DMS153 treated with DMSO at 0.1 percent for 48 hours (cell line): ENCODE results near the gene NFIX.

Source experiments
- DNase-seq: peaks from one replicate; lab custom pipeline; 2025; ENCODE audit not compliant: unreplicated experiment; lab: John Stamatoyannopoulos, UW

Gene NFIX

DNA sequence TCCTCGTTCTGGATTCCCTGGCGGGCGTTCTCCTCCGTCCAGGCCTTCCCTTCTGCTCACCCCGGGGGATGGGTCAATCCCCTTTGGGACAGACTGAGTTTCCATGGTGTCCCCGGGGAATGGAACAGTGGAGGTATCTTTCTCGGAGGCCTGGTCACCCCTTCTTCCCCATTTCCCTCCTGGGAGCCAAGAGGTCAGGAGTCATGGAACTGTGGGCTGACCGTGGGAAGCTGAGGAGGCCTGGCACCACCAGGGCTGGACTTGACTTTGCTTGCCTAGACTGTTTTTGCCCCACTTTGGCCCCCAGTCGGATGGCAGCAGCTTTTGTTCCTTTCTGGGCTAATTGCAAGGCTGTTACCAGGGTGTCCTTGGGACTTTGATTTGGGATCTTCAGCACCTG, 124.8 kb downstream of the NFIX start:
- DNase-seq = no peak

DNA sequence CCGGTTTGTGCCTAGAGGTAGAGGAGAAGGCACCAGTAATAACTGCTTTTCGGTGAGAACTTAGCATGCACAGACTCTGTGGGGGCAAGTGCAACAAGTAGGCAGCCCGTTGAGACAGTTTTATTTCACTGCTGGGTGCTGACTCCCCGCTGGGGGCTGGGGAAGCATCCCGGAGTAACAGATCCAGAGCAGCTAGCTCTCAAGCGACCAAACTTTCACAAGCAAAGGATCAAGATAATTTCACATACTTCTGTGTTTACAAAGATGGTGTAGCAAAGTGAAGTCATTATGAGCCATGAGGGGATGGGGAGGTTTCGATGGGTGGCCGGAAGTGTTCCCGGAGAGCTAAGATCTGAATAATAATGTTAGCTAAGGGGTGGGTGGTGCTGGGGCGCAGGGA, 125.5 kb downstream of the NFIX start:
- DNase-seq = no peak

DNA sequence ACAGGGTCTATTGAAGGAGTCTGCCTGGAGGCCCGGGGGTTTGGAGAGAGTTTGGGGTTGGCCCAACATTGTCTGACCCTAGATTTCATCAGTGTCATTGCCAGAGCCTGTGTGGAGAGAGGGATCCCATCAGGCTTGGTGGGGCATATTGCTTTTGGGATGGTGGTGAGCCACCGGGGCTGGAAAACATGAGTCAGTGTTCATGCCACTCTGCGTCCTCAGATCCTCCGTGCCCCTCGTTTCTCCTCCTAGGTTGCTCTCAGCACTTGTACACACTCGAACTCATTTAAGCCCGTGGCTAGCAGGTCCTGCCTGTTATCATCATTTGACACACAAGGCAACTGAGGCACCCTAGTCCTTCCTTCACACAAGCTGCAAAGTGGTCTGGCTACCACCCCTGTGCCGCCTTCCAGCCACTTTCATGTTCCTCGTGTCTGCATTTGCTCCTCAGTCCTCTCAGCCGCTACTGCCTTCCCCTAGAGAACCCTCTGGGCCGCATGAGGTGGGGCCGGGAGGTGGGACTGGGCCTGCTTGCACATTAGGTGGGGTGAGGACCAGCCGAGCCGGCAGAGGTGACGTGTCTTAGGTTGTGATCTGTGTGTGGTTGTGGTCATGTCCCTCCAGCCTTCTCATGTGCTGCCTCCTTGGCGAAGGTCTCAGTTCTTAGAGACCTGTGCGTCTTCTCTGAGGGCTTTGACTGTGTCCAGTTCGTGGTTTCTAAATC, 126.4 kb downstream of the NFIX start:
- no peak for DNase-seq

- no peak for DNase-seq
Observed at GRCh38 chr19:13122275-13122878, 127.1 kb downstream of the NFIX start.

DNA sequence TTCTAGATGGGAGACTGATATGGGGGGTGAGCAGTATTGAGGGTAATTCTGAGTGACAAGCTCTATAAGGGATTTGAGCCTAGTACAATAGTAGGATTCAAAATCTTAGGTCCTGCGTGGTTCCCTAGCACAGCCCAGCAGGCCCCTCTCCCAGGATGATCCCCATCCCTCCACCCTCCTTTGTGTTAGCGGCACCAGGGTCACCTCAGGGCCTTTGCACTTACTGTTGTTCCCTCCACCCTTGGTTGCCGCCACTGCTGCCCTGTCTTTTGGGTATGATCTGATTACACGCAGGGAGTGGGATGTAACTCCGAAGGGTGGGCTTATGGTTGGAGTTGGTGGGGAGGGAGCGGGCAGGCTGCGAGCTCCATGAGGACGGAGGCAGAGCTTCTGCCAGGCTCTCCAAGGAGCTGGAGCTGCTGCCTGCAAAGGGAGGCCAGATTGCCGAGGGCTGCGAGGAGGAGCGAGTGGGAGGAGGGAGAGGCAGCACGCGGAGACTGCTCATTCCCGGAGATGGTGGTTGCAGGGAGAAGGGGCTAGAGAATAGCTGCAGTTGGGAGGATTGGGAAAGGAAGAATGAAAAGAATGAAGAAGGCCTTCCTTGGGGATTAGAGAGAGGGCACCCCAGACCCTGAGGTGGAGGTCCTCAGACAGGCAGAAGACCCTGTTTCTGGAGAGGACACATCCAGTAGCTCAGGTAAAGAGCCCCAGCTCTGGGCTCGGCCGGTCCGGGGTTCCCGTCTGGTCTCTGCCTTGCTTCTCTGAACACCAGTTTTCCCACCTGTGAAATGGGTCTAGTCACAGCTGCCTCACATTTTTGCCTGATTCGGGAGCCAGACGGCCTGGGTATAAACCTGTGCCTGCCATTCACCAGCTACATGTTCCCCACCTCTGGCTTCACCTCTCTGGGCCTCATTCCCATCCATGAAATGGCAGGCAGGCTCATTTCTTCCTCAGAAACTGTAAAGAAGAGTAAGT, 128.0 kb downstream of the NFIX start:
- DNase-seq = no peak

DNA sequence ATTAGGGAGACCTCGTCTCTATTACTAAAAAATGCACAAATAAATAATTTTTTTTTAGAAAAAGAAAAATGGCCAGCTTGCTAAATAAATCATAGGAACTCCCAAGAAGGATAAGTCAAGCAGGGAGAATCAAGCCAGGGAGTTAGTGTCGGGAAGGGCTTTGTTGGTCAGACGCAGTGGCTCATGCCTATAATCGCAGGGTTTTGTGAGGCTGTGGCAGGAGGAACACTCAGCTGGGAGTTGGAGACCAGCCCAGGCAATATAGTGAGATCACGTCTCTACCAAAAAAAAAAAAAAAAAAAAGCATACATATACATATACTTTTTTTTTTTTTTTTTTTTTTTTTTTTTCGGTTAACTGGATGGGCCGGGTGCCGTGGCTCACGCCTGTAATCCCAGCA, 131.8 kb downstream of the NFIX start:
- no peak for DNase-seq

DNA sequence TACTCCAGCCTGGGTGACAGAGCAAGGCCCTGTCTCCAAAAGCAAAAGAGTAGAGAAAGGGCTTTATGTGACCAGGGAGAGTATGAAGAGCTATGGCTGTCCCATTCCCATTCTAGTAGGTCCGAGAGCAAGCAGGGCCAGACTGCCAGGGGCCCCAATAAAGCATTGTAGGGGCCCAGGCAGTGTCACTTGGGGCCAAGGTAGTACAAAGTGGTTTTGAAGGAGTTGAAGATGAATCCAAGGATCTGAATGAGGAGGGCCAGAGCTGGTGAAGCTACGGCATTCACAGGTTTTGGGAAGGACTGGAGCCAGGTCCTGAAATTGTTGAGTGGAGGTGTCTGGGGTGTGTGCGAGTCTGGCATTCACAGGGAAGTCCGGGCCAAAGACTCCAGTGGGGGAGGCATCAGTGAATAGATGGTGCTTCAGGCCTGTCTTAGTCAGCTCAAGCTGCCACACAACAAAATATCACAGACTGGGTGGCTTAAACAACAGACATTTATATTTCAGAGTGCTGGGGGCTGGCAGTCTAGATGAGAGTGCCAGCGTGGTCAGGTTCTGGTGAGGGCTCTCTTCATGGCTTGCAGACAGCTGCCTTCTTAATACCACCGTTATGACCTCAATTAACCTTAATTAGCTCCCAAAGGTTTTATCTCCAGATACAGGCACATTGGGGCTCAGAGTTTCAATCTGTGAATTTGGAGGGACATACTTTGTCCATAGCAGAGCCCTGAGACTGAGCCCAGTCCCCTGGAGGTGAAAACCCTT, 132.7 kb downstream of the NFIX start:
- no peak for DNase-seq

DNA sequence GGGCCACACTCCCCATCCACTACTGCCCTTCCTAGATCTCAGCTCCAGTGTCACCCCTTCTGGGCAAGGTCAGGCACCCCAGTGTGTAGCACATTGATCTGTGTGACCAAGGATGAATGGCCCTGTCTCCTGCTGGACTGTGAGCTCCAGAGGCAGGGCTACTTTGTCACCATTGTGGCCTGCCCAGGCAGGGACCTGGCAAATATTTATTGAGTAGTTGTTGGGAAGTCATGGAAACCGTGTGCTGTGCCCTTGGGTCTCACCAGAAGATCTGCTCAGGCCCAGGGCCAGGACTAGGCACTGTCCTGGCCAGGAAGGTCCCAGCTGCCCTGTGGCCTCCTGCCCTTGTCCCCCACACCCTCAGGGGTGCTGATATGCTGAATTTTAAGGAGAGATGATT, 133.3 kb downstream of the NFIX start:
- DNase-seq = no peak

DNA sequence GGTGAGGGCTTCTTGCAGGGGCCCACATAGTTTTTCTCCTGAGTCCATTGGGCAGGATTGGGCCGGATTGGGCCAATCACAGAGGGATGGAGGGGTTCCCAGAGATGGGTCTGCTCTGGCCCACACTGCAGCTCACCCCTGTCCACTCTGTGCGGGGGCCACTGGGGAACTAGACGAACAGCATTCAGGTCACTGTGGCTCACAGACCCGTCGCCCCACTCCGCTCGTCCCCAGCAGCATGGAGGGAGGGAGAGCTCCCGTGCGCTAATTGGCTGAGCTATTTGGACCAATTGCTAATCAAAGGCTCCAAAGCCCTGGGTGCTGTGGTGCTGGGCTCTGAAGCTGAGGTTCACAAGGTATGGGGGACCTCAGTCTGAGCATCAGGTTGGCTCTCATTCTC, 134.1 kb downstream of the NFIX start:
- DNase-seq = no peak

DNA sequence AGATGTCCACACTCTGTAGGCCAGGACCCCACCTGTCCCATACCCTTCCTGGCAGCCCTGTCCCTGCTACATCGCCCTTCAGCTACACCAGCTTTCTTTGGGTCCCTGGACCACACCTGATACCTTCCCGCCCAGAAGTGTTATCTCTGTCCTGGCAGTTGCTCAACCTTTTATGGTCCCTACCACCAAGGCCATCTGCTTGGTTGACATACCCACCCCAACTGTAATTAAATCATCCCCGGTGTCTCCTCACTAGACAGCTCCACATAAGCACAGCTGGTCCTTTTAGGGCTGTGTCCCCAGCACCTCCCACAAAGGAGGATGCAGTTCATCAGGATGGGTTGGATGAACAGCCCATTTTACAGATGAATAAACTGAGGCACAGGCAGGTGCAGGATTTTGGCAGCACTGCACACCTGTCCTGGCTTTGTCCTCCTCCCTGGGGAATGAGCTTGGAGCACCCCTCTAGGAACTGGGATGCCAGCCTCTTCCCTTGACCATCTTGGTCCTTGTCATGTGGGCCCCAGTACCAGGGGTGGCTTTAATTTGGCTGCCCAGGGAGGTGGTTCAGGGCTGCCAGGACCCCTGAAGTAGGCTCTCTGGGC, 135.7 kb downstream of the NFIX start:
- no peak for DNase-seq

DNA sequence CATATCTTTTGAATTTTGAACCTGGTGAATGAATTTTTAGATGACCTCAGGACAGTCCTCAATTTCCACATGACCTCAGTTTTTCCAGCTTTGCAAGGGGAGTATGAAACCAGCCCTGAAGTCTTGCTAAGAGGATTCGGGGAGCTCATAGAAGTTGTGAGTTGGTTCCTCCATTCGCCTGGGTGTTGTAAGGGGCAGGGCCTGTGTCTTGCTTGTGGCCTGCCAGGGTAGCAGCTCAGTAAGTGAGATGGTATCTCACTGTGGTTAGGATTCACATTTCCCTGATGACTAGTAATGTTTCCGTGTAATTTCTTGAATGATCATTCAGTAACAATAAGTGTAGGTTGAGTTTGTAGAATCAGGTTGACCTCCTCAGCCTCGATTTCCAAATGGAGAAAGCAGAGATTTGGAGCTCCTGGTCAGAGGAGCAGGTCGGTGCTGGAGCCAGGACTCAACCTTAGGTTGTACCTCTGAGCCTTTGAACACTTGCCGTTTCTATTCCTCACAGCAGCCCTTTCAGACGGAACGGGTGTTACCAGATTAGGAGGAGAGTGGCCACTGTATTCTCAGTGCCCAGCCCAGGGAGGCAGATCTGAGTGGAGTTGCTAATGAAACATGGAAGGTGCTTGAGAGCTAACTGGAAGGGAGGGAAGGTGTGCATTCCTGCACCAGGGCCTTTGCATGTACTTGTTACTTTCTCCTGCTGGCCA, 137.4 kb downstream of the NFIX start:
- no peak for DNase-seq

DNA sequence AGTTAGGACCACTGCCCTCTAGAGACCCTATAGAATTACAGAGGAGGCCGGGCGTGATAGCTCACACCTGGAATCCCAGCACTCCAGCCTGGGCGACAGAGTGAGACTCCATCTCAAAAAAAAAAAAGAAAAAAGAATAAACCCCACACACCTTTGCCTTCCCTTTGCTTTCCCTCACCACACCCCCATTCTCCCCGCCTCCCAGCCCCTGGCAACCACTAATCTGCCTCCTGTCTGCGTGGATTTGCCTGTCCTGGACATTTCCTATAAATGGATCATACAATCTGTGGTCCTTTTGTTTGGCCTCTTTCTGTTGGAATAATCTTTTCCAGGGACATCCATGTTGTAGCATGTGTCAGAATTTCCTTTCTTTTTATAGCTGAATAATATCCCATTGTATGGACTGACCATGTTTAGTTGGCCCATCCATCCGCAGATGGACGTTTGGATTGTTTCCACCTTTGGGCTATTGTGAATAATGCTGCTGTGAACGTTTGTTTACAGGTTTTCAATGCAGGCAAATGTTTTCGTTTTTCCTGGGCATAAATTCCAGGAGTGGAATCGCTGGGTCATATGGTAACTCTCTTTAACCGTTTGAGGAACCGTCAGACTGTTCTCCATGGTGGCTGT, 138.1 kb downstream of the NFIX start:
- DNase-seq = no peak

DNA sequence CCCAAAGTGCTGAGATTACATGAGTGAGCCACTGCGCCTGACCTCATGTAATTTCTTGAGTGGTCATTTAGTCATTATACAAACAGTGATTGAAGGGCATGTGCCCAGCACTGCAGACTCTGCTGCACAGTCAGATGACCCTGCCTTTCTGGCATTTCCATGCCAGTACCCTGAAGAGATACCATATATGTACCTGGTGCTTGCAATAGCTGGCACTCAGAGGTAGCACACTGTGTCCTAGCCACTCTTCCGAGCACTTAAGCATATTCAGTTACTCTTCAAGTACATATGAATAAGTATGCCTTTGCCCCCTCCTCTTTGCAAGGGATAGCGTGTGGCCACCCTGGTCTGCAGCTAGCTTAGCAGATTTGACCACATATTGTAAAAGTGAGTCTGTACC, 139.4 kb downstream of the NFIX start:
- no peak for DNase-seq

DNA sequence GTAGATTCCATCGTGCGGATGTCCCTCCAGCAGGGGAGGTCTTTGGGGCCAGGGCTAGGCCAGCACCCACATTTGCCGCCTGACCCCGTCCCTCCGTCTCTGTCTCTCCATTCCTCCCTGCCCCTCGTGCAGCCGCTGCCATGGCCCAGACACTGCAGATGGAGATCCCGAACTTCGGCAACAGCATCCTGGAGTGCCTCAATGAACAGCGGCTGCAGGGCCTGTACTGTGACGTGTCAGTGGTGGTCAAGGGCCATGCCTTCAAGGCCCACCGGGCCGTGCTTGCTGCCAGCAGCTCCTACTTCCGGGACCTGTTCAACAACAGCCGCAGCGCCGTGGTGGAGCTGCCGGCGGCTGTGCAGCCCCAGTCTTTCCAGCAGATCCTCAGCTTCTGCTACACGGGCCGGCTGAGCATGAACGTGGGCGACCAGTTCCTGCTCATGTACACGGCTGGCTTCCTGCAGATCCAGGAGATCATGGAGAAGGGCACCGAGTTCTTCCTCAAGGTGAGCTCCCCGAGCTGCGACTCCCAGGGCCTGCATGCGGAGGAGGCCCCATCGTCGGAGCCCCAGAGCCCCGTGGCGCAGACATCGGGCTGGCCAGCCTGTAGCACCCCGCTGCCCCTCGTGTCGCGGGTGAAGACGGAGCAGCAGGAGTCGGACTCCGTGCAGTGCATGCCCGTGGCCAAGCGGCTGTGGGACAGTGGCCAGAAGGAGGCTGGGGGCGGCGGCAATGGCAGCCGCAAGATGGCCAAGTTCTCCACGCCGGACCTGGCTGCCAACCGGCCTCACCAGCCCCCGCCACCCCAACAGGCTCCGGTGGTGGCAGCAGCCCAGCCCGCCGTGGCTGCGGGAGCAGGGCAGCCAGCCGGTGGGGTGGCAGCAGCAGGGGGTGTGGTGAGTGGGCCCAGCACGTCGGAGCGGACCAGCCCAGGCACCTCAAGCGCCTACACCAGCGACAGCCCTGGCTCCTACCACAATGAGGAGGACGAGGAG, 140.1 kb downstream of the NFIX start:
- no peak for DNase-seq

DNA sequence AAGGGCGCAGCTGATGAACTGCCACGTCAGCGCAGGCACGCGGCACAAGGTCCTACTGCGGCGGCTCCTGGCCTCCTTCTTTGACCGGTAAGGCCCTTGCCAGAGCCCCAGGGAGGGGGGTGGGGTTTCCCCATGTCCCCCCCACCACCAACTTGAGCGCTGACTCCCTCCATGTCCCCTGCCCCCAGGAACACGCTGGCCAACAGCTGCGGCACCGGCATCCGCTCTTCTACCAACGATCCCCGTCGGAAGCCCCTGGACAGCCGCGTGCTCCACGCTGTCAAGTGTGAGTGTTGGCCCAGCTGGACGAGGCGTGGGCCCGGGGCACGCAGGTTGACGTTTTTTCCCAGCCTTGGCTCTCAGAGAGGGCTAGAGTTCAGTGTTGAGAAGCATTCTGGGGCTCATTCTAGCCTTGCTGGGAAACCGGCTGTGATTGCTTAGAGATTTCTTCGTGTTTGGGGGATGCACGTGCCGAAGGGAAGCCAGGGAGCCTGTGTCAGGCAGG, 142.1 kb downstream of the NFIX start:
- DNase-seq = no peak

GRCh38 chr19:13138171-13138915, 143.1 kb downstream of the NFIX start:
- DNase-seq = no peak

- DNase-seq = no peak
Observed at GRCh38 chr19:13138916-13139198, 143.6 kb downstream of the NFIX start.
